Activated naive CD8-positive, alpha-beta T cell treated with anti-CD3 and anti-CD28 coated beads, Interleukin-2, amount 10 ng/mL, durations not matched to agents 7 days and 5 days (primary cell): ENCODE results near the gene MAP1LC3A. TPM values are rescaled to one million over a fixed set of nuclear protein-coding genes. Genes with fewer than 3 reads are reported as not detected.

Experiments
- ATAC-seq: fragments of 150-1000 bp; cut with Tn5 transposase; one replicate; pipeline ENCODE4 v1.10.0; 2021; ENCODE audit warnings: low read depth, moderate library complexity
- POLR2A ChIA-PET: fragments of 350-600 bp; sonication (Branson Sonifier 250); formaldehyde crosslinking; loops from one replicate; lab custom pipeline; 2021; ENCODE audit warnings: antibody characterized with exemption; lab: Charles Lee
- DNase-seq: peaks from one replicate; pipeline ENCODE4 v3.0.0; 2021
- H3K27ac Mint-ChIP-seq: one replicate; pipeline ENCODE4 v1.8.0; 2022; ENCODE audit warnings: mild to moderate bottlenecking, mixed read lengths
- H3K27me3 Mint-ChIP-seq: one replicate; pipeline ENCODE4 v1.8.0; 2022; ENCODE audit warnings: mild to moderate bottlenecking, moderate library complexity, mixed read lengths
- H3K36me3 Mint-ChIP-seq: one replicate; pipeline ENCODE4 v1.8.0; 2021; ENCODE audit warnings: mild to moderate bottlenecking, mixed read lengths
- H3K4me1 Mint-ChIP-seq: one replicate; pipeline ENCODE4 v1.8.0; 2021; ENCODE audit warnings: mixed read lengths
- H3K4me3 Mint-ChIP-seq: one replicate; pipeline ENCODE4 v1.8.0; 2022; ENCODE audit warnings: mild to moderate bottlenecking, moderate library complexity, mixed read lengths
- H3K9me3 Mint-ChIP-seq: one replicate; pipeline ENCODE4 v1.8.0; 2021; ENCODE audit warnings: mixed read lengths
- total RNA-seq, 2 experiments: library from RNA; stranded (reverse); gene quantifications; one replicate each; pipeline ENCODE4 v1.2.3, GENCODE V29; 2021

MAP1LC3A gene
- total RNA-seq, 2 experiments from 2014 or later: 0.99 to 1.9 TPM

GRCh38 chr20:34544109-34544796 lies 14.3 kb upstream of the MAP1LC3A start:
- Mint-ChIP-seq H3K27ac (no peak overlapping the region), H3K36me3 (peaks cover 2% of the 10 kb centered on the region), H3K4me1 (peaks cover 9% of the 10 kb centered on the region), H3K9me3 (no peaks in the 10 kb centered on the region), H3K27me3 (no peaks in the 10 kb centered on the region), H3K4me3 (peak overlapping the region; percentile 57)
- POLR2A ChIA-PET: interaction anchor here (0.6 to 1.1 kb wide), 2 partner anchors 13 to 280 kb away, joined by 3 to 4 read pairs; no protein-coding TSS in a partner anchor
- DNase-seq (peak; percentile 44), ATAC-seq (peak; percentile 88)

- Mint-ChIP-seq H3K36me3 (no peaks in the 10 kb centered on the region), H3K27ac (no peak overlapping the region), H3K4me1 (peaks cover 5% of the 10 kb centered on the region), H3K4me3 (no peak overlapping the region), H3K9me3 (no peaks in the 10 kb centered on the region), H3K27me3 (no peaks in the 10 kb centered on the region)
- POLR2A ChIA-PET: no interaction called here
- DNase-seq (no peak), ATAC-seq (no peak)
These were observed 11.8 kb upstream of the MAP1LC3A start for GRCh38 chr20:34546751-34547181.

- no peaks in the 10 kb centered on the region for H3K27me3 Mint-ChIP-seq
- no peak for ATAC-seq
- peaks cover 5% of the 10 kb centered on the region for H3K4me1 Mint-ChIP-seq
- H3K27ac Mint-ChIP-seq: no peak overlapping the region
- POLR2A ChIA-PET: no interaction called here
- H3K9me3 Mint-ChIP-seq: no peaks in the 10 kb centered on the region
- no peak for DNase-seq
- no peaks in the 10 kb centered on the region for H3K36me3 Mint-ChIP-seq
- H3K4me3 Mint-ChIP-seq: no peak overlapping the region
These were observed 10.5 kb upstream of the MAP1LC3A start for GRCh38 chr20:34547844-34548613.

- DNase-seq: no peak
- Mint-ChIP-seq H3K9me3 (no peaks in the 10 kb centered on the region), H3K27ac (no peak overlapping the region), H3K36me3 (no peaks in the 10 kb centered on the region), H3K4me1 (peaks cover 4% of the 10 kb centered on the region), H3K4me3 (no peak overlapping the region), H3K27me3 (no peaks in the 10 kb centered on the region)
- no peak for ATAC-seq
- POLR2A ChIA-PET: no interaction called here
These were observed 9.1 kb upstream of the MAP1LC3A start for GRCh38 chr20:34549291-34549928.

GRCh38 chr20:34549929-34550305 lies 8.6 kb upstream of the MAP1LC3A start:
- POLR2A ChIA-PET: no interaction called here
- Mint-ChIP-seq H3K9me3 (no peaks in the 10 kb centered on the region), H3K36me3 (no peaks in the 10 kb centered on the region), H3K4me1 (no peaks in the 10 kb centered on the region), H3K27me3 (no peaks in the 10 kb centered on the region), H3K4me3 (no peak overlapping the region), H3K27ac (no peak overlapping the region)
- no peak for ATAC-seq
- DNase-seq: no peak

GRCh38 chr20:34552569-34552968 lies 5.9 kb upstream of the MAP1LC3A start:
- no peak overlapping the region for H3K4me3 Mint-ChIP-seq
- no peaks in the 10 kb centered on the region for H3K27me3 Mint-ChIP-seq
- peaks cover 3% of the 10 kb centered on the region for H3K4me1 Mint-ChIP-seq
- no peak for ATAC-seq
- H3K9me3 Mint-ChIP-seq: no peaks in the 10 kb centered on the region
- no peak for DNase-seq
- H3K36me3 Mint-ChIP-seq: no peaks in the 10 kb centered on the region
- no peak overlapping the region for H3K27ac Mint-ChIP-seq
- POLR2A ChIA-PET: no interaction called here

GRCh38 chr20:34553366-34553867 lies 5.1 kb upstream of the MAP1LC3A start:
- H3K36me3 Mint-ChIP-seq: no peaks in the 10 kb centered on the region
- ATAC-seq (no peak), DNase-seq (no peak)
- POLR2A ChIA-PET: no interaction called here
- no peaks in the 10 kb centered on the region for H3K9me3 Mint-ChIP-seq
- no peak overlapping the region for H3K27ac Mint-ChIP-seq
- no peaks in the 10 kb centered on the region for H3K27me3 Mint-ChIP-seq
- H3K4me3 Mint-ChIP-seq: no peak overlapping the region
- peaks cover 7% of the 10 kb centered on the region for H3K4me1 Mint-ChIP-seq

- no peaks in the 10 kb centered on the region for H3K27me3 Mint-ChIP-seq
- peaks cover 7% of the 10 kb centered on the region for H3K4me1 Mint-ChIP-seq
- DNase-seq (no peak), ATAC-seq (no peak)
- peak overlapping the region; percentile 84 for H3K27ac Mint-ChIP-seq
- no peaks in the 10 kb centered on the region for H3K9me3 Mint-ChIP-seq
- POLR2A ChIA-PET: interaction anchor here (0.6 to 1.4 kb wide), 6 partner anchors 13 to 446 kb away, joined by 3 to 4 read pairs (median 3); partner anchors contain the start of genes EIF2S2 and TP53INP2
- H3K36me3 Mint-ChIP-seq: no peaks in the 10 kb centered on the region
- peak overlapping the region; percentile 85 for H3K4me3 Mint-ChIP-seq
These were observed 590 bp upstream of the MAP1LC3A start for GRCh38 chr20:34557936-34558319.

- H3K27ac Mint-ChIP-seq: peak overlapping the region; percentile 58
- H3K4me1 Mint-ChIP-seq: peaks cover 9% of the 10 kb centered on the region
- POLR2A ChIA-PET: interaction anchor here (1.4 kb wide), 1 partner anchor 447 kb away, joined by 3 read pairs; the partner anchor contains the start of gene EIF2S2
- H3K9me3 Mint-ChIP-seq: no peaks in the 10 kb centered on the region
- H3K36me3 Mint-ChIP-seq: no peaks in the 10 kb centered on the region
- H3K4me3 Mint-ChIP-seq: peak overlapping the region; percentile 63
- ATAC-seq: no peak
- no peak for DNase-seq
- H3K27me3 Mint-ChIP-seq: no peaks in the 10 kb centered on the region
These were observed 1.0 kb downstream of the MAP1LC3A start for GRCh38 chr20:34559311-34560140.

GRCh38 chr20:34560141-34560523 lies 1.6 kb downstream of the MAP1LC3A start:
- no peaks in the 10 kb centered on the region for H3K9me3 Mint-ChIP-seq
- no peaks in the 10 kb centered on the region for H3K36me3 Mint-ChIP-seq
- no peak for ATAC-seq
- peak overlapping the region; percentile 16 for H3K27ac Mint-ChIP-seq
- H3K4me1 Mint-ChIP-seq: peaks cover 9% of the 10 kb centered on the region
- no peak for DNase-seq
- H3K4me3 Mint-ChIP-seq: peak overlapping the region; percentile 32
- POLR2A ChIA-PET: no interaction called here
- H3K27me3 Mint-ChIP-seq: no peaks in the 10 kb centered on the region

- peaks cover 1% of the 10 kb centered on the region for H3K36me3 Mint-ChIP-seq
- DNase-seq (no peak), ATAC-seq (no peak)
- H3K4me3 Mint-ChIP-seq: no peak overlapping the region
- POLR2A ChIA-PET: interaction anchor here (0.6 kb wide), 1 partner anchor 156 kb away, joined by 9 read pairs; no protein-coding TSS in a partner anchor
- no peaks in the 10 kb centered on the region for H3K27me3 Mint-ChIP-seq
- peaks cover 10% of the 10 kb centered on the region for H3K4me1 Mint-ChIP-seq
- H3K9me3 Mint-ChIP-seq: no peaks in the 10 kb centered on the region
- no peak overlapping the region for H3K27ac Mint-ChIP-seq
These were observed 2.1 kb downstream of the MAP1LC3A start for GRCh38 chr20:34560614-34561013.

- Mint-ChIP-seq H3K4me3 (no peak overlapping the region), H3K27ac (no peak overlapping the region), H3K27me3 (no peaks in the 10 kb centered on the region), H3K36me3 (peaks cover 2% of the 10 kb centered on the region), H3K4me1 (peaks cover 11% of the 10 kb centered on the region), H3K9me3 (no peaks in the 10 kb centered on the region)
- POLR2A ChIA-PET: no interaction called here
- ATAC-seq (no peak), DNase-seq (no peak)
These were observed 3.1 kb downstream of the MAP1LC3A start for GRCh38 chr20:34561661-34562060.
